NCI-H526 treated with DMSO at 0.1 percent for 48 hours (cell line): ENCODE measurements around the gene TREML1.
"Not testable (repeated sequence)": the region's sequence is repeated elsewhere in the genome, so short reads cannot be mapped to it uniquely, and the experiment has no call there.

Experiments
- DNase-seq: peaks from one replicate; lab custom pipeline; 2025; lab: John Stamatoyannopoulos, UW

The TREML1 gene, protein sequence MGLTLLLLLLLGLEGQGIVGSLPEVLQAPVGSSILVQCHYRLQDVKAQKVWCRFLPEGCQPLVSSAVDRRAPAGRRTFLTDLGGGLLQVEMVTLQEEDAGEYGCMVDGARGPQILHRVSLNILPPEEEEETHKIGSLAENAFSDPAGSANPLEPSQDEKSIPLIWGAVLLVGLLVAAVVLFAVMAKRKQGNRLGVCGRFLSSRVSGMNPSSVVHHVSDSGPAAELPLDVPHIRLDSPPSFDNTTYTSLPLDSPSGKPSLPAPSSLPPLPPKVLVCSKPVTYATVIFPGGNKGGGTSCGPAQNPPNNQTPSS

DNA sequence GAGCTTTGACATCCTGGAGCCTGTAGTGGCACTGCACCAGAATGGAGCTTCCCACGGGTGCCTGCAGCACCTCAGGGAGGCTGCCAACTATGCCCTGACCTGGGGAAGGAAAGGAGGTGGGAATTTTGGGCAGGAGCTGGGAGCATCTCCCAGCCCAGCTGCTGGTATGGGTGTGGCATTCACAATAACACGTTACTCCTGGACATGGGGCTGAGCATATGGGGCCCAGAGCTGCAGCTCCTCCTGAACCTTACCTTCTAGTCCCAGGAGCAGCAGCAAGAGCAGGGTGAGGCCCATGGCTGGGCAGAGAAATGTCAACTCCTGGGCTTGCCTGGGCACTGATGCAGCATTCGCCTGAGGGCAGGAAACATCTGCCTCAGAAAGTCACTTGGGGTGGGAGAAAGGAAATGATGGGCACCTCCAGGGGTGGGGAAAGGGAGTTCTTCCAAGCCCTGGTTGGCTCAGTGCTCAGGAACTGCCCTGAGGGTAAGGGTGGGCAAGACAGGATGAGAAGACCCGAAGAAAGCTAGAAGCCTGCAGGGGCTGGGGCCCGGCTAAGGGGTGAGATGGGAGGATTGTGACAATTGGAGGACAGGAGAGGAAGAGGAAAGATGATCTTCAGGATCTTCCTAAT lies at the start of gene TREML1:
TREML1 (minus strand) TSS at position 356 of the 634 bp plus-strand sequence; CDS start at position 297, 59 bp downstream.
- DNase-seq, result no peak

DNA sequence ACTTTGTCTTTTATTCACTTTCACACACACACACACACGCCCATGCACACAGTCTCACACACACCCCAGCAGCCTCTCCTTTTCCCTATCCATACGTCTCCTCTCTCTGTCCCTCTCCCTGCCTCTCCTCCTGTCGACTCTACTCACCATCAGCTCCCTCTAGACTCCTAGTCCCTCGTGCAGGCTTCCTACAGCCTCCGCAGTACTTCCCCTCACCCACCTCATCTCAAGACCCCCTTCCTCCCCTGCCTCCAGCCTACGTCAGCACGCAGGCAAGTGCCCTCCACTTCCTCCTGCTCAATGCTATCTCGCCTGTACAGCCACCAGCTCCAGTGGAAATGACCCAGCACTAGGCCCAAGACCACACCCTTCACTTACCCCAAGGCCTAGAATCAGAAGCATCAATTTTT lies 47.6 kb upstream of the TREML1 start:
- DNase-seq, result no peak

DNA sequence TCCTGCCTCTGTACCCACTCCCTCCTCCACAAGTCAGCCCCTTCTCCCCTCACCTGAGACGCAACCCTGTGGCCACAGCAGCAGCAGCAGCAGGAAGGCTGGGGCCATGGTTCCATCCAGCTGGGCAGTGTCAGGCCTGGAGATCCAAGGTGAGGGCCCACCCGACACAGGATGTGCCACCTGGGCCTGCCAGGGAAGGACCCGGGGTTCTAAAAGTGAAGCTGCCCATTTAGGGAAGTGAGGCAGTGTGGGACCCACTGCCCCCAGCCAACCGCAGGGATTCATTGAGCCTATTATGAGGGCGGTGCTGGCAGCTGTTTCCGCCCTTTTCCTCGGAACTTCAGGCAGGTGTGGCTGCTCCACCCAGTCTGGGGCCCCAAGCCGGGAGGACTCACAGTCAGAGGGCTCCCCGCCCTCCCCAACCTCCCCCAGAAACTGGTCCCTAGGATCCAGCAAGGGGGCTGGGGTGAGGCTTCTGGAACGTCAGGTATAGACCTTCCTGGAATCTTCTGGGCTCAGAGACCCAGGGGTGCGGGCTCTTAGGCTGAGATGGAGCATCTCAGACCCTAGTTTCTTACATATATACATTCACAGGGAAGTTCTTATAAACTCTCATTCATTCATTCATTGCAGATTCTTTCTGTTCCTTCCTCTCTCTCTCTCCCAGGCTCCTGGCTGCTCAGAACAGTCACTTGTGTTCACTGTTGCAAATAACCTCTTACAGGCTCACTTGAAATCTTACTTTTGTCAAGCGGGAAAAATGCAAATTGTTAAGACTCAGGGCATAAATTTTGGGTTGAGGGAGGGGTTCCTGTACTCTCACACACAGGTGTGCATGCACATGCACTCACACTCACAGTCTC lies 47.0 kb upstream of the TREML1 start, which contains the start of gene TREML2:
TREML2 (minus strand) TSS at position 249 of the 863 bp plus-strand sequence; CDS start at position 108, 141 bp downstream.
- DNase-seq, result no peak

DNA sequence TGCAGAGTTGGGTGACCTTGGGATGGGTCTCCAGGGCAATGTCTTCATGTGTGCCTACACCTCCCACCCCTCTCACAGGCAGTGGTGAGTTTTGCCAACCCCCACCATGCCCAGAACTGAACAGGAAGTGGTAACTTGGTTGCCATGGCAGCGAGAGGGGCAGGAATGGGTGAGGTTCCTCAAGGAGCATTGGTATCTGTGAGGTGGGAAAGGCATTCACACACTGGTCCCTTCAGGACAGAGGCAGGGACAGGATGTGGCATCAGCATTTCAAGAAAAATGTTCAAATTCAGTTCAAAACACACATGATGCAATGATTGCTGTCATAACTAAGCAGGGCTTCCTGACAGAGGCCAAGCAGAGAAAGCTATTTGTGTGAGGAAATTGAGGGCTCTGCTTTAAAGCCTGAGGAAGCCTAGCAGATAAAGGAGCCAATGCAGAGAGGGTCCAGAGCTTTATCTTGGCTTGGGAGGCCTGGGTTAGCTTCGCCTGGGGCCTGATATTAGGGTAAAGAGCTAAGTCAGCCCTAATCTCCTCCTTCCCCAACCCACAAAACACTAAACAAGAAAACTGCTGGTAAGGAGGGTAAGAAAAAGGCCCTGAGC lies 46.3 kb upstream of the TREML1 start:
- DNase-seq, result no peak

DNA sequence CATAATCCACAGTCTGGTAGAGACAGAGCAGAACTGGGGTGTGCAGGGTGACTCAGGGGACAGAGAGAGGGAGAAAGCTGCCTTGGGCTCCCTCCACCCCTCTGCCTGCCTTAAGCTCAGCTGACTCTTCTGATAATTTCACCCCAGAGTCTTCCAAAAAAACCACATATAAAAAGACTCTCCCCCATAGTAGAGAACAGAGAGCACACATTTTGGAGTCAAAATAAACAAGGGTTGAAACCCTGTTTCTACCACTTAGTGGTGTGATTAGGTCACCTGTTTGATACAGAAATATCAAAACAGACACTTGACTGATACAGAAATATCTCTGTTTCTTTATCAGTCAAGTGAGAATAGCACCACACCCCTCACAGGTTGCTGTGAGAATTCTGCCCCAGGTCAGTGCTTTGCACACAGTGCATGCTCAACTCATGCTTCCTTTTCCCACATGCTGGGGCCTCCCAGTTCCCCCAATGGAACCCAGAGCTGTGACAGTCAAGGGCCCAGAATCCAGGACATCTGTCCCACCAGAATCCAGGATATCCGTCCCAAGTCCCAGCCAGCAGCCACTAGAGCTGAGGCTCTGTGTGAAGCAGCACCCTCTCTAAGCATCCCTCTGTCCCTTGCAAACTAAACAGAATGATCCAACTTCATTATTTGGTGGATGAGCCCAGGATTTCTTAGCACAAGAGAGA lies 45.6 kb upstream of the TREML1 start:
- DNase-seq, result no peak

DNA sequence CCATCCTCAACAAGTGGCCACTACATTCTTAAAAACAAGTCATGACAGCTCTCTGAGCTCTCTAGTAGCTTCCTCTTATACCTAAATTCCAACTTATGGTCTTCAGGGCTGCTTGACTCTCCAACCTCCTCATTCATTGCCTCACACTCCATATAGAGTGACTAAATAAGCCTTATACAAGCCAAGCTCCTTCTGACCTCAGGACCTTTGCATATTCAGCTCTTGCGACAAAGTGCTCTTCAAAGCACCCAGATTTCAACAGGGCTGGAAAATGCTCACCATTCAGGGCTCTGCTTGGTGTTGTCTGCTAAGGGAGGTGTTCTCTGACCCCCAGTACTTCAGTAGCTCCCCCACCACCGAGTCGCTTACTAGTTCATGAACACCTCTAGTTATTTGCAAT lies 43.1 kb upstream of the TREML1 start:
- no peak for DNase-seq

DNA sequence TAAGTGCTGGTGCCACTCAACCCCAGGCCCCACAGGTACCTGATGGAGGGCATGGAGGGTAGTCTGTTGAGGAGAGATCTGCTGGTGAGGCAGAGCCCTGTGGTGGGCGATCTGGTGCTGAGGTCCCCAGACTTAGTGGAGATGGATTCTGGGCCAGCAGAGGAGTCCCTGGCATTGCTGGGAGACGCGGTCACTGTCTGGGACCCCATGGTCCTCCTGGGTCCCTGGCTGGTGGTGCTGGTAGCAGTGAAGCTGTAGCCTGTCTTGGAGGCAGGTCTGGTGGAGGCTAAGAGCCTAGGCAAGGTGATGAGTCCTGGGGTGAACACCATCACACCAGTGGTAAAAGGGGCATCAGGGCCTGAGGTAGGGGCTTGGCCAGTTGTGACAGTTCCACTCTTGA lies 40.2 kb upstream of the TREML1 start:
- no peak for DNase-seq

DNA sequence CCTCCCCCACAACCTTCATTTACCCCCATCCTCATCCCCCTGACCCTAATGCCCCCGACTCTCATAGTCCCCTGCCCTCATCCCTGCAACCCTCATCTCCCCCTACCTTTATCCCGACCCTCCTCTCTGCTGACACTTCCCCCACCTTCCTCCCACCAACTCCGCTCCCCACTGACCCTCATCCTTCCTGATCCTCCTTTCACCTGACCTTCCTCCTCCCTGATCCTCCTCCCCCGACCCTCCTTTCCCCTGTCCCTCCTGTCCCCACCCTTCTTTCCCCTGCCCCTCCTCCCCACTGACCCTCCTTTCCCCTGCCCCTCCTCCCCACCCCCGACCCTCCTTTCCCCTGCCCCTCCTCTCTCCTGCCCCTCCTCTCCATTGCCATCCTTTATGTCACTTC lies 39.7 kb upstream of the TREML1 start:
- DNase-seq, result no peak

DNA sequence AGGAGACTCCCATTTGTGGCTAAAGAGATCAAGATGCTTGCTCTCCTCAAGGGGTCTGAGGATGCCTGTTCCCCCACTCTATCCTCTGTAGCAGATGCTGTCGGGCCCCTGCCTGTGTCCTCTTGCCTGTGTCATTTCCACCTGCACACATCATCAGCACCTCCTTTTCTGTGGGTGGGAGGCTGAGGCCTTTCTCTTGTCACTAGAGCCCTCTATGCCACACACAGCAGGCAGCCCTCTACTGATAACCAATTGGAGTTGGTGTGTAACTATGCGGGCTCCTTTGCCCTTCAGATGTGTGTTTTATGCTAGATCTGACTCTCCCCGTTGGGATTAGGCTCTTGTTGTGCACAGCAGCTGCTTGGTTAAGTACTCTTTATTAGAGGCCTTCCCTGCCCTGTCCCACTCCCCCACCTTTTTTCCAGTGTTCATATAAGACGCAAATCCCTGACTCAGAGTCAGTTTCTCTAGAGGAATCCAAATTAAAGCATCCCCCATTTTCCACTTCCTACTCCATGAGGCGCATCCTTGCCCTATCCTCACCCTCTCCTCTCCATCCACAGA lies 39.1 kb upstream of the TREML1 start:
- no peak for DNase-seq

DNA sequence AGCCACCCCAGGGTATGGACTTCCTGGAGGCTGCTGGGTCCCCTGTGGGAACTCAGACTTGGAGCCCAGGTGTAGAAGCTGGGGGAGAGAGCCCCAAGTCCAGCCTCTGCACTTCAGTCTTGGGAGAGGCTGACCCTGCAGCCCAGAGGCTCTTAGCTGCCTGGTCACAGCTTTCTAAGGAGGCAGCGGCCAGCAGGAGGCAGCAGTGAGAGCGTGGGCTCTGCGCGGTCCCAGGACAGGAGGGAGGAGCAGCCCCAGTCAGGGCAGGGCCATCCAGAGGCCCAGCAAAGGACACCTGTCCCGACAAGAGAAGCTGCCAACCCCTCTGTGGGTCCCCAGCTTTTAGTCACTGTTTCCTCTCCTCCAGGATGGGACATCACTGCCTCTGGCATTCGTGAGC lies 37.4 kb upstream of the TREML1 start:
- peak; percentile 11 for DNase-seq

DNA sequence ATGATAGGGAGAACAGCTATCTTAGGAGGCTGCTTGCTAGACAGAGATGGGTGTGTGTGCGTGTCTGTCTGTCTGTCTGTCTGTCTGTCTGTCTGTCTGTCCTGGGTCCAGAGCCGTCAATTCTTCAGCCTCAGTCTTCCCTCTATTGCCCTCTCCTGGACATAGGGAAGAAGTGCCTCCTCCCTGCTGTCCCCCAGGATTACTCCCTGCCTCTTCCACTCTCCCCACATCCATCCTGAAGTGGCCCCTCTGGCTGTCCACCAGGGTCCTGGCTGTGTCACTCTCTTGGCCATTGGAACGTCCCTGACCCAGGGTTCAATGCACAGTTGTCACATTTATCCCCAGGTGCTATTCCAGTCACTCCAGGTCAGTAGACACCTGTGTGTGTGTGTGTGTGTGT lies 36.6 kb upstream of the TREML1 start:
- DNase-seq, result no peak

DNA sequence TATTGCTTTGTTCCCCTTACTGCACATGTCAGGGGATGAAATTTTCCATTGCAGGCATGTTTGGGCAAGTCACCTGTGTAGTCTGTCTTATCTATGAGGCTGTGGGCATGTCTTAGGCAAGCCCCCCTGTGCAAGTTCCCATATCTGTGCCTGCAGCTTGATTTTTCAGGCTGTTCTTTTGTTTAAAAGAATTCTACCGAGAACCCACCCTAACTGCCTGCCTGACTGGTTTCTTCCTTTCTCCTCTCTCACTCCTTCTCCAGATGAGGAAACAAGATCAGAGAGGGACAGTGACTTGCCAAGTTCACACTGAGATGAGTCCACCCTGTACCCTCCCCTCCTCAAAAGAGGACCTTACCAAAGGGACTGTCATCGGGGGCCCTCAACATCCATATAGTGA lies 35.8 kb upstream of the TREML1 start:
- DNase-seq, result no peak

DNA sequence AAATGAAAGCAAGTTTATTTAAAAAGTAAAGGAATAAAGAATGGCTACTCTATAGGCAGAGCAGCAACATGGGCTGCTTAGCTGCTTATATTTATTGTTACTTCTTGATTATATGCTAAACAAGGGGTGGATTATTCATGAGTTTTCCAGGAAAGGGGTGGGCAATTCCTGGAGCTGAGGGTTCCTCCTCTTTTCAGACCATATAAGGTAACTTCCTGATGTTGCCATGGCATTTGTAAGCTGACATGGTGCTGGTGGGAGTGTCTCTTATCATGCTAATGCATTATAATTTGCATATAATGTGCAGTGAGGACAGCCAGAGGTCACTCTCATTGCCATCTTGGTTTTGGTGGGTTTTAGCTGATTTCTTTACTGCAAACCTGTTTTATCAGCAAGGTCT lies 34.9 kb upstream of the TREML1 start:
- DNase-seq, result not testable (repeated sequence)

DNA sequence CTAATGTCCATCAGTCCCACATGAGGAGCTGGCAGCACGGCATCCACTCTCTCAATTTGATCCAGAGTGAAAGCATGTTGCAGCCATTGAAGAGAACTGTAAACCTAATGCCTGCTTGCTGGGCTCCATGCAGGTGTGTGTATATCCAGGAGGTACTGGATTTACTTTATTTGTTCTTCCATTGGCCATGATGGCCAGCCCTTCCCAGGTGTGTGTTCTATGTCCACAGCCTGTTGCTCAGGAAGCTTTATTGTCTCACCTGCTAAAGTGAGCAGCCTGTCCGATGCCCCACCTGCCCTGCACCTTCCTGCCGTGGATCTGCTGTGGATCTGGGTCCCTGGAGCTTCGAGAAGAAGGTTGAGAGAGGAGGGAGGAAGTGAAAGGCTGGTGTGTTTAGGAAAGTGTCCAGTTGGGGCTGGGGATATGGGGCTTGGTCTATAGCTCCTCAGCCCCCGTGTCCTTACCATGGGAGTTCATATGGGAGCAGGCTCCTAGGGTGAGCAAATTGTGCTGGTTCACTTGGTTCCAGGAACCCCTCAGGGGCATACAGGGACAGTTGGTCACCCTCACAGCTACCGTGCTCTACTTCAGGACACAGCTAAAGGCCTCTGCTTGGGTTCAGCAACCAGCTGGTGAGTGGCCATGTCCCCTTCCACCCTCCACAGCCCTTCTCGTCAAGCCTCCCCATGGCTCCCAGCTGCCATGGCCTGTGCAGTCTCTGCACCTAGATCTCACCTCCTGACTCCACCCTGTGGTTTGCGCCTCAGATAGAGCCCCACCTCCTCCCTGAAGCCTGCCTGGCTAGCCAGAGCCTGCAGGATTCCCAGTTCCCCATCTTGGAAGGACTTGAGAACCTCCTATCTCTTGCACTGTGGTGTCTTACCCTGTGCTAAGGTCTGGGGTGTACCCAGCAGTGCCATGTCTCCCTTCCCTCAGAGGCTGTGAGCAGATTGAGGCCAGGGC lies 34.1 kb upstream of the TREML1 start:
- no peak for DNase-seq

DNA sequence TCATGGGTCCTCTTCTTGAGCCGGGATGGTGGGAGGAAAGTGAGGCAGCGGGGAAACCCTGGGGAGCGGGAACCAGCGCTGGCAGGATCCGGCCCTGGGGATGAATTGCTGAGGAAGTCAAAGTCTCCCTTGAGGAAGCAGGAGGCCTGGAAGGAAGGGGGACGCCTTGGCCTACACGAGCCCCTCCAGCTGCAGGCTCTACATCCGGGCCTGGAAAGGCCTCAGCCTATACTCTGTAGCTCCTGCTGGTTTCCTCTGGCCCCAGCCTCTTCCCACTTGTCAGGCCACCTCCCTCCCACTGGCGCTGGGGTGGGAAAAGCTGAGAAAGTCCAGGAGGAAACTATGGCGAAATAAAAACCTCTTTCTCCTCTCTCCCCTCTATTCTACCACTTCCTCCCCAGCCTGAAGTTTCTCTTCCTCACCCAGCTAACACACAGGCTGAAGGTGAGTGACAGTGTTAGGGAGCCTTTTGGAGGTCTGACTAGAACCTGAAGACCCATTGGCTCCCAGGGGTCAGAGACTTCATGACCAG lies 31.9 kb upstream of the TREML1 start:
- DNase-seq, result no peak

DNA sequence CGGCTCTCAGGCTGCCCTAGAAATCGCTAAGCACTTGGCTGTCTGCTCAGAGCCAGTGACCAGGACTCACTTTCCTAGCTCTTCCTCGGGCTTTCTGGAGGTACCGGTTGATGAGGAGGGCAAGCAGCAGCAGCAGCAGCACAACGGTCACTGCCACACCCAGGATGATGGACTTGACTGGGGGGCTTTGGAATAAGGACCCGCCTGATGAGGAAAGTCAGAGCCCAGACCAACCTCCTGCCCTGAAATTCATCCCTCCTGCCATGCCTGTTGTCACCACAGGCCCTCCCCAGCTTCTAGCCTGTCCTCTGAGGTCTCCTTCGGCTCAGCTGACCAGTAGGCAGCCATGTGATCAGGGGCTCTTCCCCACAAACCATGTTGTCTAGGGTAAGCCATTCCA lies 30.6 kb upstream of the TREML1 start:
- no peak for DNase-seq

DNA sequence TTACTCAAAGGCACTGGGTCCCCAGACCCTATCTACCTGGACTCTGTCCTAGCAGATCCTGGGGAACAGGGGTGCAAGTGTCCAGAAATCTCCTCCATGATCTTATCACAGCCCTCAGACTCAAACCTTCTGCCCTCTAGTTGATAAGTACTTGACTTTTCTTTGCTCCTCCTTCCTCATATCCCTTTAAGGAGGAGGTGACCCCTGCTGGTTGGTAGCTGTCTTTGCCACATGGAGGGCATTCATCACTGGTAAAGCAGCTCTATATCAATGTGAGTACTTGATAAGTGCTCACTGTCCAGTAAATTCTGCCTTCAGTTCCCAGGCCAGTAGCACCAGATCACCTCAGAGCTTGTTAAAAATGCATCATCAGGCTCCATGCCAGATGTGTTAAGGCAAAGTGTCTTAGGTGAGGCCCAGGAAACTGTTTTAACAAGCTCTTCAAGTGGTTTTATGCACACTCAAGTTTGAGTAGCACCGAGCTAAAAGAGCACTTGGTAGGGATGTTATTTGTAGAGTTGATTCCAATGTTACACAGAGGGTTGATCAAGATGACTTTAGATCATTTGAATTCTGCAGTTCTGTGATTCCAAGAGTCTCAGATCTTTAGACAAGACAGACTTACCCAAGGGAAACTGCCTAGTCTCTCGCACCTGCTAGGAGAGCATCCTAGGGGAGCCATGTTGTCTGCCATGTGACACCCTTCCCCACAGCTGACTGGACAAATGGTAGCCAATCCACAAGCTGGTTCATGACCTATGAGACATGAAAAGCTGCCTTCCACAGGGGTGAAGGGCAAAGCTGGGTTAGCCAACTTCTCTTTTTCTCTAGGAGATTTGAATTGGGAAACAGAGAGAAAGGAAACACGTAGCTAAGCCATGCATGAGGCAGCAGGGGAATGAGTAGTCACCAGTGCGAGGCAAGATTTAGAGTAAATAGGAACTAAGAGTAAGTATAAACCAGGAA lies 28.2 kb upstream of the TREML1 start:
- DNase-seq, result peak; percentile 30

DNA sequence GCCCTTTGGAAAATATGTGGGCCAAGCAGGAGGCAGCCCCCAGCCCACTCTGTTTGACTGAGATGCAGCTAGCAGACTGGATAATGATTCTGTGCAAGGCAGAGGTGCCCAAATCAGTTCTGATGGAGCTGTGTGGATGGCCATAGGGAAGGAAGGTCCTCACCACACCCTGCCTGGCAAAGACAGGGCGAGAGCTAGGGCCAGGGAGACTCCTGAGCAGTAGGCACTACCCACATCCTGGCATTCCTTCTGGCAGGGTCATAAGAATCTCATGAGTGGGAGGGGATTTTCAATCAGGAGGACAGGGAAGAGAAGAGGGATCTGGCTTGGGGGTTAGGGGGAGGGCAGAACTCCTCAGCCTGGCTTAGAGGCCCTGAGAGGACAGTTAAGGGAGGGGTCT lies 27.4 kb upstream of the TREML1 start:
- no peak for DNase-seq

DNA sequence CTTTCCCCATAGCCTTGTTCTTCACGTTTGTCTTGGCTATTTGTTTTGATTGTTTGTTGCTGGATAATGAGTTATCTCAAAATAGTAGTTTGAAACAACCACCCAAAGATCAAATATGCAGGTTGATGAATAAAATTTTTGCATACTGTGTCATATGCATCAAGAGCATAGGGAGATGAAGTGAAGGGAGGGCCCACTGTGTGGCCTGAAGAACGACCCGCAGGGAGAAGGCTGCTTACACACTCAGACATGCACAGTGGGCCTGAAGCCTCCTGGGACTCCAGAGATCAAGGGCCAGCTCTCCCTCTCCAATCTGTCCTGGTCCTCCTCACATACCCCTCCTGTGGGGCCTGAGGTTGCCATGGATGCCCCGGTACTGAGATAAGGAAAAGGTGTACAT lies 25.0 kb upstream of the TREML1 start:
- DNase-seq, result no peak
